Activated naive CD4-positive, alpha-beta T cell treated with anti-CD3 and anti-CD28 coated beads, Interleukin-2, amount 50 U/mL, for 24 hours (primary cell): ENCODE results near the gene ENPEP.
"Not testable (repeated sequence)": the region's sequence is repeated elsewhere in the genome, so short reads cannot be mapped to it uniquely, and the experiment has no call there.

Source experiments
- H3K27ac Mint-ChIP-seq: one replicate; pipeline ENCODE4 v1.8.0; 2021; ENCODE audit warnings: mild to moderate bottlenecking, mixed read lengths
- H3K27me3 Mint-ChIP-seq: one replicate; pipeline ENCODE4 v1.8.0; 2021; ENCODE audit warnings: mixed read lengths
- H3K36me3 Mint-ChIP-seq: one replicate; pipeline ENCODE4 v1.8.0; 2021; ENCODE audit warnings: mixed read lengths
- H3K4me1 Mint-ChIP-seq: one replicate; pipeline ENCODE4 v1.8.0; 2021; ENCODE audit warnings: mixed read lengths
- H3K4me3 Mint-ChIP-seq: one replicate; pipeline ENCODE4 v1.8.0; 2021; ENCODE audit warnings: mild to moderate bottlenecking, mixed read lengths
- H3K9me3 Mint-ChIP-seq: one replicate; pipeline ENCODE4 v1.8.0; 2021; ENCODE audit warnings: mixed read lengths

ENPEP gene

GRCh38 chr4:110477836-110478235, 1.9 kb downstream of the ENPEP start:
- Mint-ChIP-seq H3K9me3 (no peaks in the 10 kb centered on the region), H3K27ac (no peak overlapping the region), H3K4me1 (no peaks in the 10 kb centered on the region), H3K4me3 (no peak overlapping the region), H3K27me3 (peaks cover 27% of the 10 kb centered on the region), H3K36me3 (no peaks in the 10 kb centered on the region)

- Mint-ChIP-seq H3K27ac (no peak overlapping the region), H3K36me3 (no peaks in the 10 kb centered on the region), H3K27me3 (peaks cover 26% of the 10 kb centered on the region), H3K4me1 (no peaks in the 10 kb centered on the region), H3K9me3 (no peaks in the 10 kb centered on the region), H3K4me3 (no peak overlapping the region)
Measured at GRCh38 chr4:110480031-110480549, 4.1 kb downstream of the ENPEP start.

- Mint-ChIP-seq H3K36me3 (no peaks in the 10 kb centered on the region), H3K27ac (no peak overlapping the region), H3K27me3 (peaks cover 24% of the 10 kb centered on the region), H3K4me3 (no peak overlapping the region), H3K9me3 (no peaks in the 10 kb centered on the region), H3K4me1 (no peaks in the 10 kb centered on the region)
Measured at GRCh38 chr4:110480746-110481271, 4.9 kb downstream of the ENPEP start.

GRCh38 chr4:110483516-110483915, 7.6 kb downstream of the ENPEP start:
- Mint-ChIP-seq H3K4me1 (no peaks in the 10 kb centered on the region), H3K27me3 (peaks cover 22% of the 10 kb centered on the region), H3K27ac (no peak overlapping the region), H3K9me3 (no peaks in the 10 kb centered on the region), H3K36me3 (no peaks in the 10 kb centered on the region), H3K4me3 (no peak overlapping the region)

GRCh38 chr4:110484029-110484428, 8.1 kb downstream of the ENPEP start:
- H3K4me1 Mint-ChIP-seq = no peaks in the 10 kb centered on the region
- no peak overlapping the region for H3K4me3 Mint-ChIP-seq

GRCh38 chr4:110484767-110485166, 8.8 kb downstream of the ENPEP start:
- Mint-ChIP-seq H3K27me3 (peaks cover 18% of the 10 kb centered on the region), H3K4me1 (no peaks in the 10 kb centered on the region), H3K9me3 (no peaks in the 10 kb centered on the region), H3K27ac (no peak overlapping the region), H3K36me3 (no peaks in the 10 kb centered on the region), H3K4me3 (no peak overlapping the region)

More at GRCh38 chr4:110484029-110484428, 8.1 kb downstream of the ENPEP start:
- peaks cover 22% of the 10 kb centered on the region for H3K27me3 Mint-ChIP-seq
- no peaks in the 10 kb centered on the region for H3K36me3 Mint-ChIP-seq
- no peaks in the 10 kb centered on the region for H3K9me3 Mint-ChIP-seq
- no peak overlapping the region for H3K27ac Mint-ChIP-seq

- Mint-ChIP-seq H3K27me3 (peaks cover 18% of the 10 kb centered on the region), H3K4me1 (no peaks in the 10 kb centered on the region), H3K36me3 (no peaks in the 10 kb centered on the region), H3K4me3 (no peak overlapping the region), H3K9me3 (no peaks in the 10 kb centered on the region), H3K27ac (no peak overlapping the region)
Measured at GRCh38 chr4:110485452-110485851, 9.5 kb downstream of the ENPEP start.

- peaks cover 15% of the 10 kb centered on the region for H3K27me3 Mint-ChIP-seq
- H3K36me3 Mint-ChIP-seq = no peaks in the 10 kb centered on the region
- H3K9me3 Mint-ChIP-seq = no peaks in the 10 kb centered on the region
- no peak overlapping the region for H3K4me3 Mint-ChIP-seq
- H3K4me1 Mint-ChIP-seq = no peaks in the 10 kb centered on the region
- H3K27ac Mint-ChIP-seq = no peak overlapping the region
Measured at GRCh38 chr4:110486256-110486655, 10.3 kb downstream of the ENPEP start.

GRCh38 chr4:110486850-110487249, 10.9 kb downstream of the ENPEP start:
- not testable (repeated sequence) for H3K36me3 Mint-ChIP-seq, H3K4me1 Mint-ChIP-seq, H3K4me3 Mint-ChIP-seq, H3K9me3 Mint-ChIP-seq, H3K27ac Mint-ChIP-seq
- peaks cover 12% of the 10 kb centered on the region for H3K27me3 Mint-ChIP-seq

- H3K27ac Mint-ChIP-seq = no peak overlapping the region
- no peaks in the 10 kb centered on the region for H3K36me3 Mint-ChIP-seq
- H3K27me3 Mint-ChIP-seq = peaks cover 8% of the 10 kb centered on the region
- no peak overlapping the region for H3K4me3 Mint-ChIP-seq
- H3K4me1 Mint-ChIP-seq = no peaks in the 10 kb centered on the region
- no peaks in the 10 kb centered on the region for H3K9me3 Mint-ChIP-seq
Measured at GRCh38 chr4:110487873-110488272, 11.9 kb downstream of the ENPEP start.

- H3K4me1 Mint-ChIP-seq = no peaks in the 10 kb centered on the region
- H3K27me3 Mint-ChIP-seq = peaks cover 12% of the 10 kb centered on the region
- no peaks in the 10 kb centered on the region for H3K9me3 Mint-ChIP-seq
- H3K36me3 Mint-ChIP-seq = no peaks in the 10 kb centered on the region
- no peak overlapping the region for H3K4me3 Mint-ChIP-seq
- no peak overlapping the region for H3K27ac Mint-ChIP-seq
Measured at GRCh38 chr4:110489901-110490508, 14.1 kb downstream of the ENPEP start.

GRCh38 chr4:110492522-110492921, 16.6 kb downstream of the ENPEP start:
- H3K27me3 Mint-ChIP-seq = peaks cover 8% of the 10 kb centered on the region
- H3K4me3 Mint-ChIP-seq = no peak overlapping the region

GRCh38 chr4:110493520-110493919, 17.6 kb downstream of the ENPEP start:
- Mint-ChIP-seq H3K27me3 (peaks cover 8% of the 10 kb centered on the region), H3K36me3 (no peaks in the 10 kb centered on the region), H3K4me1 (no peaks in the 10 kb centered on the region), H3K9me3 (no peaks in the 10 kb centered on the region), H3K27ac (no peak overlapping the region), H3K4me3 (no peak overlapping the region)

More at GRCh38 chr4:110492522-110492921, 16.6 kb downstream of the ENPEP start:
- Mint-ChIP-seq H3K27ac (no peak overlapping the region), H3K36me3 (no peaks in the 10 kb centered on the region), H3K4me1 (no peaks in the 10 kb centered on the region), H3K9me3 (no peaks in the 10 kb centered on the region)

GRCh38 chr4:110498420-110498819, 22.5 kb downstream of the ENPEP start:
- Mint-ChIP-seq H3K4me1 (no peaks in the 10 kb centered on the region), H3K27me3 (peaks cover 11% of the 10 kb centered on the region), H3K36me3 (no peaks in the 10 kb centered on the region), H3K27ac (no peak overlapping the region), H3K9me3 (no peaks in the 10 kb centered on the region), H3K4me3 (no peak overlapping the region)

- Mint-ChIP-seq H3K4me1 (no peaks in the 10 kb centered on the region), H3K27me3 (peaks cover 8% of the 10 kb centered on the region), H3K27ac (no peak overlapping the region), H3K36me3 (no peaks in the 10 kb centered on the region), H3K9me3 (no peaks in the 10 kb centered on the region), H3K4me3 (no peak overlapping the region)
Measured at GRCh38 chr4:110499126-110499525, 23.2 kb downstream of the ENPEP start.

GRCh38 chr4:110501826-110502225, 25.9 kb downstream of the ENPEP start:
- no peak overlapping the region for H3K4me3 Mint-ChIP-seq
- no peak overlapping the region for H3K27ac Mint-ChIP-seq
- peaks cover 4% of the 10 kb centered on the region for H3K27me3 Mint-ChIP-seq
- H3K9me3 Mint-ChIP-seq = no peaks in the 10 kb centered on the region
- H3K4me1 Mint-ChIP-seq = no peaks in the 10 kb centered on the region
- no peaks in the 10 kb centered on the region for H3K36me3 Mint-ChIP-seq
